Middle frontal gyrus (tissue), 1 donor: Measurements from ENCODE around the gene SLC35F3.
A peak's percentile ranks its signal among the peaks of the same experiment; 100 is the strongest.
"Not testable (repeated sequence)": the region's sequence is repeated elsewhere in the genome, so short reads cannot be mapped to it uniquely, and the experiment has no call there.

Experiments
- DNase-seq: peaks from one replicate; pipeline ENCODE4 v3.0.0-alpha.2; 2015; ENCODE audit warnings: low spot score; ENCODE audit errors: extremely low spot score

Gene SLC35F3

GRCh38 chr1:234185438-234185837 is 281.0 kb downstream of the SLC35F3 start:
- DNase-seq: no peak

GRCh38 chr1:234186037-234186688 is 281.7 kb downstream of the SLC35F3 start:
- no peak for DNase-seq

GRCh38 chr1:234188454-234188792 is 283.9 kb downstream of the SLC35F3 start:
- DNase-seq: no peak

GRCh38 chr1:234197839-234198238 is 293.4 kb downstream of the SLC35F3 start:
- DNase-seq: no peak

GRCh38 chr1:234199476-234200127 is 295.1 kb downstream of the SLC35F3 start:
- DNase-seq: no peak

GRCh38 chr1:234200566-234200965 is 296.1 kb downstream of the SLC35F3 start:
- DNase-seq: no peak

- DNase-seq: no peak
Observed at GRCh38 chr1:234201600-234201999, 297.1 kb downstream of the SLC35F3 start.

GRCh38 chr1:234205966-234206365 is 301.5 kb downstream of the SLC35F3 start:
- DNase-seq: no peak

- no peak for DNase-seq
Observed at GRCh38 chr1:234206651-234207284, 302.3 kb downstream of the SLC35F3 start.

- DNase-seq: no peak
Observed at GRCh38 chr1:234208351-234208750, 303.9 kb downstream of the SLC35F3 start.

GRCh38 chr1:234208791-234209190 is 304.3 kb downstream of the SLC35F3 start:
- no peak for DNase-seq

GRCh38 chr1:234210429-234210828 is 306.0 kb downstream of the SLC35F3 start:
- DNase-seq: not testable (repeated sequence)

- not testable (repeated sequence) for DNase-seq
Observed at GRCh38 chr1:234211855-234212254, 307.4 kb downstream of the SLC35F3 start.

GRCh38 chr1:234212764-234213657 is 308.5 kb downstream of the SLC35F3 start:
- DNase-seq: peak; percentile 47

- no peak for DNase-seq
Observed at GRCh38 chr1:234213658-234214128, 309.2 kb downstream of the SLC35F3 start.

GRCh38 chr1:234214129-234214910 is 309.8 kb downstream of the SLC35F3 start:
- DNase-seq: no peak

- DNase-seq: no peak
Observed at GRCh38 chr1:234214911-234215892, 310.7 kb downstream of the SLC35F3 start.

GRCh38 chr1:234216116-234216703 is 311.7 kb downstream of the SLC35F3 start:
- no peak for DNase-seq

GRCh38 chr1:234217316-234217840 is 312.9 kb downstream of the SLC35F3 start:
- no peak for DNase-seq
